ENCODE results near the gene OR7A17. TPM values are rescaled to one million over a fixed set of nuclear protein-coding genes. Genes with fewer than 3 reads are reported as not detected.

OR7A17 gene
- total RNA-seq, 1 donor from 2014 or later = not detected

GRCh38 chr19:14835011-14835410 lies 50.9 kb downstream of the OR7A17 start, which contains the start of the genes OR7A5 and OR7C1:
Gene OR7A5 (minus strand): TSS chr19:14835185. CDS start chr19:14828241, 6,944 bp downstream.
Gene OR7C1 (minus strand): TSS chr19:14835185. CDS start chr19:14800136, 35,049 bp downstream.
- no peak within 1 kb of the TSS for H2AFZ ChIP-seq (replicated peaks)

GRCh38 chr19:14830702-14831101 lies 55.2 kb downstream of the OR7A17 start:
- no peak overlapping the region for H3K4me2 ChIP-seq
- H3K27me3 ChIP-seq = no peaks in the 10 kb centered on the region
- Mint-ChIP-seq H3K9me3 (no peaks in the 10 kb centered on the region), H3K36me3 (no peaks in the 10 kb centered on the region), H3K4me1 (no peaks in the 10 kb centered on the region), H3K27ac (no peak overlapping the region), H3K27me3 (ENCODE audit: insufficient read depth, low read depth) (peaks cover 4% of the 10 kb centered on the region), H3K4me3 (no peak overlapping the region)
- H3K36me3 ChIP-seq = no peaks in the 10 kb centered on the region
- no peaks in the 10 kb centered on the region for H3K4me1 ChIP-seq
- DNase-seq (ENCODE audit: low spot score) = no peak
- TF ChIP-seq CTCF (IDR thresholded peaks at IDR 0.05) (no peak), EZH2 (IDR thresholded peaks at IDR 0.05) (no peak), EZH2phosphoT487 (IDR thresholded peaks at IDR 0.05) (no peak)
- no peaks in the 10 kb centered on the region for H3K79me2 ChIP-seq (ENCODE audit: low read depth)
- no peak overlapping the region for H2AFZ ChIP-seq (replicated peaks)
- H3K9me3 ChIP-seq (ENCODE audit: low read depth) = peaks cover 3% of the 10 kb centered on the region
- H3F3A ChIP-seq (ENCODE audit: low read depth) = no peaks in the 10 kb centered on the region
- no peak overlapping the region for H3K9ac ChIP-seq
- no peak overlapping the region for H3K27ac ChIP-seq
- H3K4me3 ChIP-seq = no peak overlapping the region
- H4K20me1 ChIP-seq (ENCODE audit: low read depth) = no peaks in the 10 kb centered on the region

More at GRCh38 chr19:14835011-14835410, 50.9 kb downstream of the OR7A17 start, which contains the start of the genes OR7A5 and OR7C1:
- Histone ChIP-seq H3K4me3 (no peak within 1 kb of the TSS), H3K9me3 (ENCODE audit: low read depth) (no peaks in the 10 kb centered on the region), H3K27ac (no peak within 1 kb of the TSS), H3F3A (ENCODE audit: low read depth) (no peaks in the 10 kb centered on the region), H3K27me3 (no peaks in the 10 kb centered on the region), H3K4me1 (no peaks in the 10 kb centered on the region), H4K20me1 (ENCODE audit: low read depth) (no peaks in the 10 kb centered on the region), H3K9ac (no peak within 1 kb of the TSS), H3K4me2 (no peak within 1 kb of the TSS), H3K79me2 (ENCODE audit: low read depth) (no peaks in the 10 kb centered on the region), H3K36me3 (no peaks in the 10 kb centered on the region)
- H3K27ac Mint-ChIP-seq = no peak within 1 kb of the TSS
- no peak for DNase-seq (ENCODE audit: low spot score)
- no peaks in the 10 kb centered on the region for H3K4me1 Mint-ChIP-seq
- H3K9me3 Mint-ChIP-seq = no peaks in the 10 kb centered on the region
- TF ChIP-seq EZH2phosphoT487 (IDR thresholded peaks at IDR 0.05) (no peak), CTCF (IDR thresholded peaks at IDR 0.05) (no peak), EZH2 (IDR thresholded peaks at IDR 0.05) (no peak)
- H3K36me3 Mint-ChIP-seq = no peaks in the 10 kb centered on the region
- H3K27me3 Mint-ChIP-seq (ENCODE audit: insufficient read depth, low read depth) = no peaks in the 10 kb centered on the region
- H3K4me3 Mint-ChIP-seq = no peak within 1 kb of the TSS

Small RNA genes lying within 50 kb of the gene (small RNA-seq; reads per million reads assigned to genes)
- not detected for gene OR7A18P

Other genes with a start within 250 kb of the OR7A17 start
- not detected in 2 replicates for gene ADGRE3, start 211.3 kb downstream of the OR7A17 start, total RNA-seq (ENCODE audit: low replicate concordance)
- gene ZNF333, start 196.1 kb downstream of the OR7A17 start, total RNA-seq (ENCODE audit: low replicate concordance) = 20.4 and 34.0 TPM in 2 replicates
- gene ADGRE2, start 107.6 kb downstream of the OR7A17 start, total RNA-seq (ENCODE audit: low replicate concordance) = 0.28 and 0.34 TPM in 2 replicates
- gene OR7A5, start 50.9 kb downstream of the OR7A17 start, total RNA-seq (ENCODE audit: low replicate concordance) = not detected in 2 replicates
- gene OR7C1, start 50.9 kb downstream of the OR7A17 start, total RNA-seq (ENCODE audit: low replicate concordance) = not detected in 2 replicates
- gene OR7A10, start 37.2 kb downstream of the OR7A17 start, total RNA-seq (ENCODE audit: low replicate concordance) = not detected in 2 replicates
- gene OR7C2, start 55.4 kb upstream of the OR7A17 start, total RNA-seq (ENCODE audit: low replicate concordance) = not detected in 2 replicates
- gene SLC1A6, start 93.7 kb upstream of the OR7A17 start, total RNA-seq (ENCODE audit: low replicate concordance) = 15.0 and 21.5 TPM in 2 replicates
- not detected in 2 replicates for gene CASP14, start 163.3 kb upstream of the OR7A17 start, total RNA-seq (ENCODE audit: low replicate concordance)
- gene OR1I1, start 196.1 kb upstream of the OR7A17 start, total RNA-seq (ENCODE audit: low replicate concordance) = not detected in 2 replicates
- 8.0 and 25.2 TPM in 2 replicates for gene SYDE1, start 221.3 kb upstream of the OR7A17 start, total RNA-seq (ENCODE audit: low replicate concordance)

Measured in neural progenitor cell (in vitro differentiated cells).